Body of pancreas (tissue), 4 donors: Measurements from ENCODE around the gene ANKH.

Source experiments
- POLR2A ChIP-seq, 3 donors: fragments of 450-650 bp; IDR thresholded peaks; one replicate each; pipeline ENCODE4 v1.6.1; 2016; ENCODE audit warnings: antibody characterized with exemption in 3 of 3, mild to moderate bottlenecking in 2 of 3
- TF ChIP-seq, protein P1 (sequence below), 7 experiments: fragments of 450-650 bp in 4 of 7; fragments of 200-600 bp in 3 of 7; sonication (generic) in 3 of 7; IDR thresholded peaks; one replicate each; pipeline ENCODE4 v1.5.1; 2016 to 2019; ENCODE audit warnings: antibody characterized with exemption in 7 of 7

DNA sequence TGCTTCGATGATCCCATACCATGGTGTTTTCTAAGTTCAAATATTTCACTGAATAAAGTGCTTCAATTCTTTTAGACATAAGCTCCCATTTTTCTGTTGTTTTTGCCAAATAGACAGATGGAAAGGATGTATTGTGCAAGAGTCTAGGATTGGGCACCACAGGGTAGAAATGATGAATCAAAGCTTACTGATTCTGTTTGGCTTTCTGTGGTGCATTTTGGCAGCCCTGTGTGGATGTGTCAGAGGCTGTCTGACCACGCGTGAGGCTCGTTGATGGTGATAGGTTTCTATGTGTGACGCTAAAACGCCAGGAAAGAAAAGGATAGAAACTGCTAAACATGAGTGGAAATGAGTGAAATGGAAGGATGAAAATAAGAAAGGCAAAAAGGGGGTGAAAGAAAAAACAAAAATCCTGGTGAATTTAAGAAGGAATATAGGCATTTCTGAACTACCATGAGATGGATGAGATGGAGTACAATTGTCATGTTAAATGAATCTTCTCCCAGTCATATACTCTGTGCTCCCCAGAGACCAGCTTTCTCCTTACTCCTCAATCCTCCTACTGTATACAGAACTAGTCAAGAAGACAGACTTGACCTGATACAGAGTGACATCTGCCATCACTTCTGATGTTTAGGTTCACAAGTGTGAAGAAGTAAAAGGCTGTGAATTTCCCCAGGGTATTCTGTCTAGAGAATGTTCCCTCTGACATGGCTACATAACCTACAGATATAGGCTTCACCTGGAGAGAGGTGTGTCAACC, 54.4 kb downstream of the ANKH start:
- TF ChIP-seq, protein P1, sequence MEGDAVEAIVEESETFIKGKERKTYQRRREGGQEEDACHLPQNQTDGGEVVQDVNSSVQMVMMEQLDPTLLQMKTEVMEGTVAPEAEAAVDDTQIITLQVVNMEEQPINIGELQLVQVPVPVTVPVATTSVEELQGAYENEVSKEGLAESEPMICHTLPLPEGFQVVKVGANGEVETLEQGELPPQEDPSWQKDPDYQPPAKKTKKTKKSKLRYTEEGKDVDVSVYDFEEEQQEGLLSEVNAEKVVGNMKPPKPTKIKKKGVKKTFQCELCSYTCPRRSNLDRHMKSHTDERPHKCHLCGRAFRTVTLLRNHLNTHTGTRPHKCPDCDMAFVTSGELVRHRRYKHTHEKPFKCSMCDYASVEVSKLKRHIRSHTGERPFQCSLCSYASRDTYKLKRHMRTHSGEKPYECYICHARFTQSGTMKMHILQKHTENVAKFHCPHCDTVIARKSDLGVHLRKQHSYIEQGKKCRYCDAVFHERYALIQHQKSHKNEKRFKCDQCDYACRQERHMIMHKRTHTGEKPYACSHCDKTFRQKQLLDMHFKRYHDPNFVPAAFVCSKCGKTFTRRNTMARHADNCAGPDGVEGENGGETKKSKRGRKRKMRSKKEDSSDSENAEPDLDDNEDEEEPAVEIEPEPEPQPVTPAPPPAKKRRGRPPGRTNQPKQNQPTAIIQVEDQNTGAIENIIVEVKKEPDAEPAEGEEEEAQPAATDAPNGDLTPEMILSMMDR (IDR thresholded peaks at IDR 0.05), result no peak
- TF ChIP-seq POLR2A (IDR thresholded peaks at IDR 0.05), result no peak
